OCI-LY3 (cell line): ENCODE results near the gene NPR3.
"Not testable (repeated sequence)": the region's sequence is repeated elsewhere in the genome, so short reads cannot be mapped to it uniquely, and the experiment has no call there.

Experiments
- CTCF ChIP-seq: fragments of 200-600, 300-600 bp; sonication (generic); IDR thresholded peaks from 2 replicates; pipeline ENCODE4 v1.5.1; 2014; ENCODE audit warnings: antibody characterized with exemption, low read length, low read depth
- EZH2phosphoT487 ChIP-seq: fragments of 200-600 bp; shearing (Covaris generic); IDR thresholded peaks from 2 replicates; pipeline ENCODE4 v1.6.1; 2018; ENCODE audit warnings: antibody characterized with exemption, mixed run types, low read depth

GRCh38 chr5:32805462-32805861 lies 94.3 kb downstream of the NPR3 start:
- not testable (repeated sequence) for TF ChIP-seq EZH2phosphoT487, CTCF
